H1 (cell line): ENCODE results near the gene PCGF3. TPM values are rescaled to one million over a fixed set of nuclear protein-coding genes. Genes with fewer than 3 reads are reported as not detected.
A peak's percentile ranks its signal among the peaks of the same experiment; 100 is the strongest.

Experiments used
- CTCF ChIA-PET: fragments of 300-600 bp; sonication (Branson Sonifier 250); formaldehyde crosslinking; loops from one replicate; lab custom pipeline; 2021; ENCODE audit not compliant: partially characterized antibody; lab: Charles Lee
- POLR2A ChIA-PET: fragments of 300-600 bp; sonication (Branson Sonifier 250); formaldehyde crosslinking; loops from one replicate; lab custom pipeline; 2021; ENCODE audit warnings: inconsistent platforms; ENCODE audit not compliant: partially characterized antibody; lab: Charles Lee
- DNase-seq, 2 experiments: peaks; one replicate each; pipeline versions ENCODE4 v3.0.0 to v3.0.0-alpha.2; 2010 to 2022; ENCODE audit warnings: low spot score in 2 of 2, low read depth in 1 of 2, mixed read lengths in 1 of 2
- FAIRE-seq: peaks from 2 replicates; lab custom pipeline; 2011; peaks lifted over from hg19 to GRCh38; lab: Jason Lieb, UNC
- H2AFZ ChIP-seq: 2 replicates; pipeline ENCODE4 v1.8.1; 2012; ENCODE audit warnings: low read length, inconsistent platforms
- H2AK5ac ChIP-seq: 2 replicates; pipeline ENCODE4 v1.6.1; 2013; ENCODE audit warnings: low read depth, low read length
- H2BK120ac ChIP-seq: replicated peaks from 2 replicates; pipeline ENCODE3; 2013; ENCODE audit warnings: low read depth, low read length, inconsistent platforms
- H2BK12ac ChIP-seq: 2 replicates; pipeline ENCODE4 v1.6.1; 2013; ENCODE audit warnings: low read depth, low read length
- H2BK15ac ChIP-seq: 2 replicates; pipeline ENCODE4 v1.6.1; 2013; ENCODE audit warnings: low read length
- H2BK20ac ChIP-seq: 2 replicates; pipeline ENCODE4 v1.6.1; 2013; ENCODE audit warnings: low read length
- H2BK5ac ChIP-seq: 2 replicates; pipeline ENCODE4 v1.6.1; 2013; ENCODE audit warnings: low read depth, low read length
- H3K14ac ChIP-seq: 2 replicates; pipeline ENCODE4 v1.6.1; 2013; ENCODE audit warnings: inconsistent platforms; ENCODE audit not compliant: insufficient read length
- H3K18ac ChIP-seq: 2 replicates; pipeline ENCODE4 v1.6.1; 2013; ENCODE audit warnings: low read length; ENCODE audit errors: extremely low read depth
- H3K23ac ChIP-seq: 2 replicates; pipeline ENCODE4 v1.6.1; 2013; ENCODE audit warnings: inconsistent platforms; ENCODE audit not compliant: insufficient read length
- H3K23me2 ChIP-seq: 2 replicates; pipeline ENCODE4 v1.6.1; 2013; ENCODE audit warnings: low read depth, low read length
- H3K27ac ChIP-seq: 2 replicates; pipeline ENCODE4 v1.6.1; 2011; ENCODE audit warnings: low read depth, low read length, inconsistent platforms
- H3K27me3 ChIP-seq, 4 experiments: replicated peaks in 1 of 4; 1 replicate in 1 of 4; 2 replicates in 3 of 4; pipeline versions ENCODE4 v1.6.1 to v1.8.1; 2011 to 2013; ENCODE audit warnings: low read length in 3 of 4, mild to moderate bottlenecking in 3 of 4, inconsistent platforms in 2 of 4, mixed read lengths in 2 of 4, moderate library complexity in 1 of 4; ENCODE audit not compliant: control insufficient read depth in 3 of 4, insufficient read depth in 3 of 4; ENCODE audit errors: extremely low read depth in 1 of 4
- H3K36me3 ChIP-seq, 4 experiments: 2 replicates each; pipeline versions ENCODE4 v1.6.1 to v1.8.1; 2011 to 2013; ENCODE audit warnings: mild to moderate bottlenecking in 4 of 4, low read length in 3 of 4, moderate library complexity in 2 of 4, control low read depth in 1 of 4, inconsistent platforms in 1 of 4; ENCODE audit not compliant: insufficient read depth in 4 of 4, control insufficient read depth in 2 of 4
- H3K4ac ChIP-seq: replicated peaks from 2 replicates; pipeline ENCODE3; 2013; ENCODE audit warnings: low read length, low read depth, mixed read lengths, inconsistent platforms; ENCODE audit not compliant: insufficient read length
- H3K4me1 ChIP-seq, 4 experiments: replicated peaks in 1 of 4; 1 replicate in 1 of 4; 2 replicates in 3 of 4; pipeline versions ENCODE4 v1.6.1 to v1.8.1; 2011 to 2013; ENCODE audit warnings: low read length in 3 of 4, inconsistent platforms in 2 of 4, mixed read lengths in 1 of 4; ENCODE audit not compliant: insufficient read depth in 4 of 4, control insufficient read depth in 3 of 4
- H3K4me2 ChIP-seq, 2 experiments: 2 replicates each; pipeline versions ENCODE4 v1.6.1 to v1.8.1; 2011 to 2013; ENCODE audit warnings: low read depth in 2 of 2, low read length in 2 of 2, control low read depth in 1 of 2, inconsistent platforms in 1 of 2, mild to moderate bottlenecking in 1 of 2; ENCODE audit not compliant: insufficient read depth in 1 of 2
- H3K4me3 ChIP-seq, 4 experiments: fragments of 200-600, 300-600 bp in 1 of 4; sonication (generic), shearing (Covaris generic), sonication (Bioruptor Twin) in 1 of 4; 2 replicates each; pipeline versions ENCODE4 v1.5.1 to v1.8.1; 2011 to 2016; ENCODE audit warnings: low read length in 4 of 4, low read depth in 3 of 4, control low read depth in 2 of 4, inconsistent platforms in 2 of 4, mild to moderate bottlenecking in 2 of 4, mixed read lengths in 1 of 4, moderate library complexity in 1 of 4; ENCODE audit not compliant: insufficient read depth in 2 of 4; ENCODE audit errors: extremely low read depth in 1 of 4
- H3K56ac ChIP-seq: replicated peaks from 2 replicates; pipeline ENCODE3; 2013; ENCODE audit warnings: low read depth, mild to moderate bottlenecking, mixed read lengths, low read length, inconsistent platforms; ENCODE audit not compliant: insufficient read length
- H3K79me1 ChIP-seq: 2 replicates; pipeline ENCODE4 v1.6.1; 2013; ENCODE audit warnings: low read depth, low read length, control low read depth
- H3K79me2 ChIP-seq, 2 experiments: 2 replicates each; pipeline versions ENCODE4 v1.6.1 to v1.8.1; 2012 to 2013; ENCODE audit warnings: low read length in 2 of 2, mild to moderate bottlenecking in 2 of 2, inconsistent platforms in 1 of 2; ENCODE audit not compliant: insufficient read depth in 2 of 2, control insufficient read depth in 1 of 2
- H3K9ac ChIP-seq, 4 experiments: replicated peaks in 1 of 4; 1 replicate in 1 of 4; 2 replicates in 3 of 4; pipeline versions ENCODE4 v1.6.1 to v1.8.1; 2011 to 2013; ENCODE audit warnings: low read depth in 3 of 4, low read length in 3 of 4, control low read depth in 2 of 4, mild to moderate bottlenecking in 2 of 4, moderate library complexity in 2 of 4, inconsistent platforms in 1 of 4; ENCODE audit errors: extremely low read depth in 1 of 4
- H3K9me3 ChIP-seq, 2 experiments: 2 replicates each; pipeline versions ENCODE4 v1.6.1 to v1.8.1; 2012 to 2013; ENCODE audit warnings: mild to moderate bottlenecking in 2 of 2, moderate library complexity in 2 of 2, control low read depth in 1 of 2, inconsistent platforms in 1 of 2, low read depth in 1 of 2, low read length in 1 of 2, mixed read lengths in 1 of 2; ENCODE audit not compliant: insufficient read depth in 2 of 2
- H4K20me1 ChIP-seq, 2 experiments: replicated peaks in 1 of 2; 2 replicates each; pipeline versions ENCODE3 to v1.8.1; 2011 to 2013; ENCODE audit warnings: inconsistent platforms in 2 of 2, low read length in 2 of 2, mild to moderate bottlenecking in 1 of 2; ENCODE audit not compliant: insufficient read depth in 2 of 2, control insufficient read depth in 1 of 2
- H4K5ac ChIP-seq: 2 replicates; pipeline ENCODE4 v1.6.1; 2013; ENCODE audit warnings: low read length, low read depth, mixed read lengths, inconsistent platforms; ENCODE audit not compliant: insufficient read length
- H4K8ac ChIP-seq: 2 replicates; pipeline ENCODE4 v1.8.0; 2013; ENCODE audit warnings: mild to moderate bottlenecking, moderate library complexity, low read length, inconsistent platforms; ENCODE audit not compliant: insufficient read depth; ENCODE audit errors: extremely low read depth
- H4K91ac ChIP-seq: replicated peaks from 2 replicates; pipeline ENCODE3; 2013; ENCODE audit warnings: low read length, mixed read lengths, inconsistent platforms; ENCODE audit not compliant: insufficient read length
- EZH2 ChIP-seq: fragments of 200-600 bp; sonication (generic); IDR thresholded peaks from 2 replicates; pipeline ENCODE4 v1.7.1; 2012; ENCODE audit warnings: low read depth, mild to moderate bottlenecking, moderate library complexity, low read length, inconsistent platforms; ENCODE audit not compliant: severe bottlenecking
- KDM1A ChIP-seq: fragments of 200-600, 300-600 bp; sonication (generic); IDR thresholded peaks from 2 replicates; pipeline ENCODE4 v1.7.1; 2016; ENCODE audit warnings: mild to moderate bottlenecking, low read length, borderline replicate concordance
- WGBS, 2 experiments: shearing (Covaris generic) in 1 of 2; methylation state at CpG; one replicate each; pipeline versions ENCODE4 v1.1.6 to v1.1.7; 2013 to 2015; ENCODE audit warnings: low lambda C conversion rate in 2 of 2, mixed read lengths in 2 of 2, inconsistent platforms in 1 of 2, low coverage in 1 of 2, missing lambda C conversion rate in 1 of 2; ENCODE audit not compliant: insufficient replicate concordance in 2 of 2, insufficient coverage in 1 of 2, insufficient read length in 1 of 2; ENCODE audit errors: extremely low coverage in 1 of 2, missing lambda C conversion rate in 1 of 2; 5-methylcytosine and 5-hydroxymethylcytosine counted together
- polyA plus RNA-seq, 7 experiments: library from polyadenylated mRNA; depleted of rRNA in 3 of 7; stranded (reverse) in 5 of 7; unstranded in 2 of 7; fragments of >200 nt in 5 of 7; fragments of 200-250 nt in 2 of 7; gene quantifications; 1 replicate in 5 of 7; 2 replicates in 1 of 7; 4 replicates in 1 of 7; pipeline versions ENCODE4 v1.2.1 to v1.2.3, GENCODE V29; 2011 to 2013; ENCODE audit warnings: missing spikeins in 2 of 7, mixed read lengths in 2 of 7
- total RNA-seq: library from RNA; stranded (reverse); fragmentation: NEBNext Ultra II Directional; extraction: Animal tissue kit (Norgen Biotek cat#: 25700); gene quantifications from 2 replicates; pipeline ENCODE4 v1.2.1, GENCODE V29; 2021

Gene PCGF3
- total and polyA plus RNA-seq, 2 of the 8 experiments (the other 6 are each of a cell fraction or from before 2014, with no cell fraction given) = 52.7 to 52.9 TPM

DNA sequence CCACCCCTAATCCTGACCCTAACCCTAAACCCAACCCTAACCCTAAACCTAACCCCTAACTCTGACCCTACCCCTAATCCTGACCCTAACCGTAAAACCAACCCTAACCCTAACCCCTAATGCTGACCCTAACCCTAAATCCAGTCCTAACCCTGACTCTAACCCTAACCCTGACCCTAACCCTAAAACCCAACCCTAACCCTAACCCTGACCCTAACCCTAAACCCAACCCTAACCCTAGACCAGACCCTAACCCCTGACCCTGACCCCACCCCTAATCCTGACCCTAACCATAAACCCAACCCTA lies 708 bp upstream of the PCGF3 start:
- peak overlapping the region in 2 of 4 experiments; percentile 40 to 53; a peak in 5 of 8 replicates for H3K4me3 ChIP-seq
- 63% methylated on average over 1 of the region's 1 CpG; no CpG with 5 or more reads in 1 of the 2 experiments for WGBS, 2 experiments
- H4K8ac ChIP-seq = peak overlapping the region; percentile 88; the same call in 1 of the 2 replicates
- peaks cover 0 to 5% (median 3%) of the 10 kb centered on the region in 4 experiments; a peak in 3 of 7 replicates for H3K27me3 ChIP-seq
- H3K27ac ChIP-seq = no peak overlapping the region
- H3K36me3 ChIP-seq = peaks cover 0 to 6% (median 0%) of the 10 kb centered on the region in 4 experiments; a peak in 2 of 8 replicates
- peak overlapping the region; percentile 39; the same call in 1 of the 2 replicates for H2AK5ac ChIP-seq
- H4K5ac ChIP-seq = no peak overlapping the region
- no peak overlapping the region for H3K4ac ChIP-seq
- H3K14ac ChIP-seq = no peak overlapping the region
- no peak overlapping the region; the same call in 1 of the 2 replicates for H3K18ac ChIP-seq
- DNase-seq = no peak
- H3K9me3 ChIP-seq = no peaks in the 10 kb centered on the region
- H3K79me2 ChIP-seq = peaks cover 5 to 33% of the 10 kb centered on the region in 2 experiments
- TF ChIP-seq EZH2 = no peak
- 0 out of 2 replicates have a peak, but pooled peaks have one; percentile 27 for TF ChIP-seq KDM1A
- TF ChIP-seq, all 59 proteins: peak for 1
- no peak overlapping the region for H3K23ac ChIP-seq
- peaks cover 15% of the 10 kb centered on the region for H3K79me1 ChIP-seq
- H4K20me1 ChIP-seq = peaks cover 8 to 17% of the 10 kb centered on the region in 2 experiments
- no peak overlapping the region for H2BK120ac ChIP-seq
- no peak overlapping the region for H2AFZ ChIP-seq
- no peak overlapping the region for H3K56ac ChIP-seq
- H3K4me2 ChIP-seq = peak overlapping the region; percentile 68 to 73
- CTCF ChIA-PET = no interaction called here
- peaks cover 12% of the 10 kb centered on the region; the same call in 1 of the 2 replicates for H3K23me2 ChIP-seq
- H4K91ac ChIP-seq = no peak overlapping the region
- H2BK5ac ChIP-seq = no peak overlapping the region
- H2BK15ac ChIP-seq = 0 out of 2 replicates have a peak overlapping the region, but pooled peaks have one; percentile 31
- H3K9ac ChIP-seq = no peak overlapping the region
- H3K4me1 ChIP-seq = peaks cover 0 to 8% (median 5%) of the 10 kb centered on the region in 4 experiments; a peak in 5 of 7 replicates
- H2BK12ac ChIP-seq = 0 out of 2 replicates have a peak overlapping the region, but pooled peaks have one; percentile 5
- POLR2A ChIA-PET = interaction anchor here (0.5 to 1.0 kb wide), 2 partner anchors 18 to 24 kb away, joined by 3 read pairs; no protein-coding TSS in a partner anchor
- H2BK20ac ChIP-seq = no peak overlapping the region
- FAIRE-seq = no peak
